AG09309 (cell line): ENCODE data around the gene PRR16.

Experiments
- DNase-seq: peaks from one replicate; pipeline ENCODE4 v3.0.0-alpha.2; 2010; ENCODE audit warnings: low read depth
- H3K4me3 ChIP-seq: 2 replicates; pipeline ENCODE4 v1.5.1; 2011; ENCODE audit warnings: mild to moderate bottlenecking, low read depth, low read length, moderate library complexity; ENCODE audit not compliant: control insufficient read depth
- CTCF ChIP-seq: IDR thresholded peaks from 2 replicates; pipeline ENCODE4 v1.5.1; 2011; ENCODE audit warnings: mild to moderate bottlenecking, low read depth, low read length, inconsistent platforms; ENCODE audit not compliant: insufficient read depth, control insufficient read depth; ENCODE audit errors: missing control alignments

PRR16 gene

GRCh38 chr5:120568711-120569110 is 104.6 kb downstream of the PRR16 start:
- no peak for TF ChIP-seq CTCF
- DNase-seq: no peak
- H3K4me3 ChIP-seq: no peak overlapping the region

- TF ChIP-seq CTCF: no peak
- no peak for DNase-seq
Observed at GRCh38 chr5:120576588-120576987, 112.5 kb downstream of the PRR16 start.

GRCh38 chr5:120582635-120583034 is 118.5 kb downstream of the PRR16 start:
- TF ChIP-seq CTCF: no peak
- no peak overlapping the region for H3K4me3 ChIP-seq
- DNase-seq: no peak

More at GRCh38 chr5:120576588-120576987, 112.5 kb downstream of the PRR16 start:
- H3K4me3 ChIP-seq: no peak overlapping the region

- no peak for DNase-seq
- no peak overlapping the region for H3K4me3 ChIP-seq
- TF ChIP-seq CTCF: no peak
Observed at GRCh38 chr5:120586646-120587045, 122.5 kb downstream of the PRR16 start.

- H3K4me3 ChIP-seq: no peak overlapping the region
- TF ChIP-seq CTCF: no peak
- no peak for DNase-seq
Observed at GRCh38 chr5:120591911-120592310, 127.8 kb downstream of the PRR16 start.

GRCh38 chr5:120599576-120599975 is 135.5 kb downstream of the PRR16 start:
- no peak for DNase-seq
- no peak for TF ChIP-seq CTCF
- no peak overlapping the region for H3K4me3 ChIP-seq

GRCh38 chr5:120600639-120601038 is 136.5 kb downstream of the PRR16 start:
- H3K4me3 ChIP-seq: no peak overlapping the region
- TF ChIP-seq CTCF: no peak
- DNase-seq: no peak
